Skin epidermis (tissue), 12 donors: Measurements from ENCODE around the gene C1QL2.
A peak's percentile ranks its signal among the peaks of the same experiment; 100 is the strongest.

ENCODE experiments used
- H3K27ac ChIP-seq, 21 experiments: fragments of 200-600 bp; sonication (generic) in 11 of 21; one replicate each; pipeline ENCODE4 v1.5.0; 2020; ENCODE audit warnings: mild to moderate bottlenecking in 3 of 21, inconsistent platforms in 2 of 21, moderate library complexity in 2 of 21
- H3K4me3 ChIP-seq, 7 experiments: fragments of 200-600 bp; sonication (generic) in 2 of 7; one replicate each; pipeline ENCODE4 v1.5.0; 2020; ENCODE audit warnings: inconsistent platforms in 2 of 7, mild to moderate bottlenecking in 2 of 7, moderate library complexity in 1 of 7

The C1QL2 gene

GRCh38 chr2:119180892-119181291, 22.3 kb upstream of the C1QL2 start:
- H3K4me3 ChIP-seq: no peak overlapping the region
- no peak overlapping the region for H3K27ac ChIP-seq

- Histone ChIP-seq H3K4me3 (no peak overlapping the region), H3K27ac (no peak overlapping the region)
Measured at GRCh38 chr2:119179991-119180390, 21.4 kb upstream of the C1QL2 start.

GRCh38 chr2:119179202-119179601, 20.7 kb upstream of the C1QL2 start:
- H3K27ac ChIP-seq: no peak overlapping the region
- no peak overlapping the region for H3K4me3 ChIP-seq

- H3K27ac ChIP-seq: no peak overlapping the region
- no peak overlapping the region for H3K4me3 ChIP-seq
Measured at GRCh38 chr2:119178776-119179175, 20.2 kb upstream of the C1QL2 start.

GRCh38 chr2:119177838-119178190, 19.3 kb upstream of the C1QL2 start:
- H3K4me3 ChIP-seq: no peak overlapping the region
- no peak overlapping the region for H3K27ac ChIP-seq

GRCh38 chr2:119177171-119177837, 18.8 kb upstream of the C1QL2 start:
- no peak overlapping the region for H3K4me3 ChIP-seq
- no peak overlapping the region for H3K27ac ChIP-seq

- no peak overlapping the region for H3K27ac ChIP-seq
- H3K4me3 ChIP-seq: no peak overlapping the region
Measured at GRCh38 chr2:119175517-119175916, 17.0 kb upstream of the C1QL2 start.

- Histone ChIP-seq H3K27ac (no peak overlapping the region), H3K4me3 (no peak overlapping the region)
Measured at GRCh38 chr2:119174993-119175347, 16.4 kb upstream of the C1QL2 start.

GRCh38 chr2:119174216-119174992, 15.9 kb upstream of the C1QL2 start:
- no peak overlapping the region for H3K27ac ChIP-seq
- H3K4me3 ChIP-seq: no peak overlapping the region

- Histone ChIP-seq H3K27ac (no peak overlapping the region), H3K4me3 (no peak overlapping the region)
Measured at GRCh38 chr2:119173556-119174060, 15.1 kb upstream of the C1QL2 start.

GRCh38 chr2:119170504-119170903, 12.0 kb upstream of the C1QL2 start:
- Histone ChIP-seq H3K27ac (no peak overlapping the region), H3K4me3 (no peak overlapping the region)

- Histone ChIP-seq H3K27ac (no peak overlapping the region), H3K4me3 (no peak overlapping the region)
Measured at GRCh38 chr2:119169717-119170116, 11.2 kb upstream of the C1QL2 start.

GRCh38 chr2:119160361-119160990, 1.9 kb upstream of the C1QL2 start:
- H3K27ac ChIP-seq: no peak overlapping the region
- H3K4me3 ChIP-seq: no peak overlapping the region

- Histone ChIP-seq H3K4me3 (peak overlapping the region in 2 of 7 experiments; percentile 18 to 30), H3K27ac (no peak overlapping the region)
Measured at GRCh38 chr2:119157850-119158511, 570 bp downstream of the C1QL2 start.

GRCh38 chr2:119156891-119157773, 1.4 kb downstream of the C1QL2 start:
- no peak overlapping the region for H3K4me3 ChIP-seq
- H3K27ac ChIP-seq: no peak overlapping the region

GRCh38 chr2:119156105-119156890, 2.3 kb downstream of the C1QL2 start:
- no peak overlapping the region for H3K4me3 ChIP-seq

GRCh38 chr2:119155633-119156032, 2.9 kb downstream of the C1QL2 start:
- Histone ChIP-seq H3K27ac (no peak overlapping the region), H3K4me3 (no peak overlapping the region)

More at GRCh38 chr2:119156105-119156890, 2.3 kb downstream of the C1QL2 start:
- H3K27ac ChIP-seq: no peak overlapping the region

GRCh38 chr2:119154076-119154475, 4.5 kb downstream of the C1QL2 start:
- no peak overlapping the region for H3K27ac ChIP-seq
- H3K4me3 ChIP-seq: no peak overlapping the region

- Histone ChIP-seq H3K27ac (no peak overlapping the region), H3K4me3 (no peak overlapping the region)
Measured at GRCh38 chr2:119149611-119150010, 8.9 kb downstream of the C1QL2 start.
